HG02763 (cell line): ENCODE results near the gene KCNH1.

Experiments used
- ATAC-seq: cut with Tn5 transposase; IDR thresholded peaks from one replicate; pipeline ENCODE4 v1.9.1; 2021; ENCODE audit warnings: mild to moderate bottlenecking, moderate library complexity; ENCODE audit not compliant: unreplicated experiment

The KCNH1 gene

DNA sequence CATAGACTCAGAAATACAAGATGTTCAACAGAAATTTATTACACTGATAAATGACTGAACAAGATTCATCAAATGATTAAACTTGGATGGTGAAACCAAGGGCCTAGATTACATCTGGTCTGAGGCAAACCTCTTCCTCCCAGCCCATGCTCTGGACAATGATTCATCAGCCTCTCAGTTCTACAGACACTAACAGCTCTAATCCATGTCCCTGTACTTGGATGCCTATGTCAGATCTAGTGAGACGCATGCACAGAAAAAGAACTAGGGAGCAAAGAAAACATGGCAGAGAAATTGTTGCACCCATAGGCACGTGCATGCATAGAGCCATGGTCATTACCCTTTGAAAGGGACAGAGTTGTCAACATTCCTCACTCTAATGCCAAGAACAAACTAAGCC lies 250.1 kb downstream of the KCNH1 start:
- no peak for ATAC-seq

DNA sequence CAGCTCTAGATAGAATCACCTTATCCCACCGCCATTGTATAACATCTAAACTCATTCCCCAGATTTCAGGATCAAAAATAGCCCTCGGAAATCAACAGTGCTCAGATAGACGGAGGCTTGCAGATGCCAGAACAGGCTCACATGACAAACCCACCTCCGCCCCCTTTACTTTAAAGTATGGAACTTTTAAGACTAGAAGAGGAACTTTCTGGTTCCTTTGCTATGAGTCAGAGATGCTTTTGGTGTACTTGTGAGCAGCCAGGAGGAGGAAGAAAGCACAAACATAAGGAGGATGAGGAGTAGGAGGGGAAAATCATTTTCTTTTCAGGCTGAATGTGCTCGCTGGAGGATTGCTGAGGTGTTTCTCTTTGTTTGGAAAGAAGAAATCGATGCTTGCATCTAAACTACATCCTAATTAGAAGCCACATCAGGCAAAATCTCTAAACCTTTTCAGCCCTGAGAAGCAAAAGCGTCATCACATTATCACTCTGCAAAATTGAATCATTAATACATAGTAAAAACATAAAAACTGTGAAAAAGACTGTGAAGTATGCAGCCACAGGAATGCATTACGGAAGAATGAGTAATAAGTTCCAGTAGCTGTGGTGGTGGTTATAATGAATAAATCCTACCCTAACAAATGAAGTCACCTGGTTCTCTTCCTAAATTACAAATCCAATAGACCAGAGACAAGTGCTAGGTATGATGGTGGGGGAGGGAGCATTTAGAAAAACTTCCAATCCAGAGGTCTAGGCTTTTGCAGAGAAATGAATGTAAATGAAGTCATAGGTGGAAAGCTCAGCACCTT lies 251.3 kb downstream of the KCNH1 start:
- ATAC-seq, result no peak

DNA sequence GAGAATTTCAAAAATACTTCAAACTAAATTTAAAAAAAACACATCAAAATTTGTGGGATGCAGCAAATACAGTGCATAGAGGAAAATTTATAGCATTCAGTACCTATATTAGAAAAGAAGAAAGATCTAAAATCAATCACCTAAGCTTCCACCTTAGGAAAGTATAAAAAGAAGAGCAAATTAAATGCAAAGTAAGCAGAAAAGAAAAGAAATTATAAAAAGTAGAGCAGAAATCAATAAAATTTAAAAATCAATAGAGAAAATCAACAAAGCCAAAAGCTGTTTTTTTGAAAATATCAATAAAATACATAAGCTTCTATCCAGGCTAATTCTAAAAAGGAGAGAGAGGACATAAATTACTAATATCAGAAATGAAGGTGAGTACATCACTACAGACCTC lies 255.4 kb downstream of the KCNH1 start:
- no peak for ATAC-seq

DNA sequence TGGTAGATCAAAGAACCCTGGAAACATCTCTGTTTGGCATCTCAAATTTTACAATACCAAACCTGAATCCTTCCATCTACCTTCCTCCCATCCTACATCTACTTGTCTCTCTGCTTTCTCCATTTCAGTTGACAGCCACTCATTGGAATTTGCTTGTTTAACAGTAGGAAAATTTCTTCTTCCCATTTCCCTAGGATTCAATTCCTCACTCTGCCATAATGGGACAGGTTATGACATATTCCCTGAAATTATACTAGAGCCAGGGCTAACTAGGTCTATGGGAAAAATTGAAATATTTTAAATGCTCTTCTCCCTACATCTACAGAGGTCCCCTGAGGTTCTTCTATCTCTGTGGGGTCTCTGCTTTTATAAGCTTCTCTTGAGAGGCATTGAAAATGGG lies 257.7 kb downstream of the KCNH1 start:
- no peak for ATAC-seq

DNA sequence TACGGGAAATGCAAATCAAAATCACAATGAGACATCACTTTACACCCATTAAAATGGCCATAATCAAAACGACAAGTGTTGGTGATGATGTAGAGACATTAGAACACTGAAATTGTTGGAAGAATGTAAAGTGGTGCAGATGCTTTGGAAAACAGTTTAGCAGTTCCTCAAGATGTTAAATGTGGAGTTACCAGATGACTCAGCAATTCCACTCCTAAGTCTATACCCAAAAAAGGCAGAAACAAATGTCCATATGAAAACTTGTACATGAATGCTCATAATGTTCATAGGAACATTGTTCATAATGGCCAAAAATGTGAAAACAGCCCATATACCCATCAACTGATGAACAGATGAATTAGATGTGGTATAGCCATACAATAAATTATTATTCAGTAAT lies 267.4 kb downstream of the KCNH1 start:
- ATAC-seq, result no peak

DNA sequence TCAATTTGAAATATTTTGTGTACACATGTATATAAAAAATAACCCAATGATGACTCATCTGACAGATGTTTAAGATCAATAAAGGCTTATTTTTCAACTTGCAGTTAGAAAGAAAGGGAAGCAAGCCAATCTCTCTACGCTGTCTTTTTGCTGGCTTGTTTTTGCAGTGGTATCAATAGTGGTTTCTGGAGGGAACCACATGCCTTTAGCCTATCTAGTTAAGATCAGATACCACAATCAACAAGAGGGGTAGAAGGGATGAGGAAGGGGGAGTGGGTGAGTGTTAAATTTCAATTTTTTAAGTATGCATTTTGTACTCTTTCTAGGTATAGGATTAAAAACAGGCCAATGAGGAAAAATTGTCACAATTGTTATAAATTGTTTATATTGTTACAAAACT lies 276.2 kb downstream of the KCNH1 start:
- ATAC-seq, result no peak

DNA sequence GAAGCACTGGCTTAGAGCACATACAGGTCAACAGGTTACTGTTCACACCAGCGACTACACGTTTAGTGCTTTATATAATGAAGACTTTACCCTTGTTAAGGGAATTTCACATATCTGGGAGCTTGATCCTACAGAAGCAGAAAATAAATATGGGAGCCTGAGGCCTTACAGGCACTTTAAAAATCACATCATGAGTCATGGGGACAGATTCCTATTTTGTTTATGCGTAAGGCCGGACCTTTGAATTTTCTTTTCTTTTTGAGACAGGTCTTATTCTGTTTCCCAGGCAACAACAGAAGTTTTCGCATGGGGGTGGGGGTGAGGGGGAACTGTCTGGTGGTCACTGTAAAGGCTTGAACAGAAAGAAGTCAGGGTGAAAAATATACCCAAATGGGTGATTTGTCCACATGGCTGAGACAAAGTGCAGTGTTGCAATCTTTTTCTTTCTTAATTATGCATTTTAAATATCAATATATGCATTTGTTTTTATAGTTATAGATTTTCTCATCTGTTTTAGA lies 276.7 kb downstream of the KCNH1 start:
- no peak for ATAC-seq

DNA sequence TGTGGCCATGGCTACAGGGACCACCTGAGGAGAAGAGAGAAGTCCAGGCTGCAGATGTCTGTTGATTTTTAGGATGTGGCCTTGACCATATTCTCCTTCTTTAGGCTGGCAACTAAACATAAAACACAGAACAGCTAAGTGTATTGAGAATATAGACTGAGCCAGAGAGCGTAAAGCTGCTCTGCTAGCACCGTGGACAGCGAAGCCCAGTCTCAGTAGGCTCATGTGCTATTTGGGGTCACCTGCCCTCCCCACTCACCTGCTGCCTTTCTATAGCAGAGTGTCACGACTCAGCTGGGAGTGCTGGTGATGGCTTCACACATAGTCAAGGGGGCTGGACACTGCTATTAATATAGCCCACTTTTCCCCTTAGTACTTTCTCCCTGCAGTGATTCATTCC lies 278.5 kb downstream of the KCNH1 start:
- no peak for ATAC-seq

DNA sequence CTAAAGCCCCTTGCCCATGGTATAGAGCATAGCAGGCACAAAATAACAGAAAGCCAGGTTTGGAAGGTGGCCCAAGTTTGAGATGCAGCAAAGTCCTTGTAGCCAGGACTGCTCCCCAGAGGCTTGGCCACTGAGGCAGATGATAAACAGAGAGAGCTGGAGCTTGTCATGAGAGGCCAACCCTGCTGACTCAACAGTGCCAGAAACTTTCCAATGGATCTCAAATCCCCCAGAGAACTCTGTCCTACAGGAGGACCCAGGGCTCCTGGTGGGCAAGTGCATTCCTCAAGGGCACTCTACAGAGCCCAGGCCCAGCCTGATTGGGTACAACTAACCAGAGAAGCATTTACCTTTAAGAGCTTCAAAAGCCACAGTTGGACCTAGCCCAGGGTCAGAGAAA lies 280.7 kb downstream of the KCNH1 start:
- no peak for ATAC-seq

DNA sequence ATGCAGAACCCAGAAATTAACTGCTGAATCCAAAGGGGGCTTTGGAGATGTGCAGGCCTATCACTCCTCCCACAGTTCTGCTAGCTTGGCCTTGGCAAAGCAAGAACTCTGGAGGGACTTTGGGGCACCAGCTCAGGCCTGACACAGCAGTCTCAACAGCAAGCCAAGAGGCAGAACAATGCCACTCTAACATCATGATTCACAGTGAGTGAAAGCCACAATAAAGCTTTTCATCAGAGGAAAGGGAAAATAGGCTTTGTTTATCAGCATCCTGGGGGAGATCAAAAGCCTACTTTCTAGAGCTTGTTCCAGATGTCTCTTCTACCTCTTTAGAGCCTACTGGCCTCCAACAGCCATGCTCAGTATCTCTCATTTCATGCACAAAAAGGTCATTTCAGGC lies 283.4 kb downstream of the KCNH1 start:
- no peak for ATAC-seq

DNA sequence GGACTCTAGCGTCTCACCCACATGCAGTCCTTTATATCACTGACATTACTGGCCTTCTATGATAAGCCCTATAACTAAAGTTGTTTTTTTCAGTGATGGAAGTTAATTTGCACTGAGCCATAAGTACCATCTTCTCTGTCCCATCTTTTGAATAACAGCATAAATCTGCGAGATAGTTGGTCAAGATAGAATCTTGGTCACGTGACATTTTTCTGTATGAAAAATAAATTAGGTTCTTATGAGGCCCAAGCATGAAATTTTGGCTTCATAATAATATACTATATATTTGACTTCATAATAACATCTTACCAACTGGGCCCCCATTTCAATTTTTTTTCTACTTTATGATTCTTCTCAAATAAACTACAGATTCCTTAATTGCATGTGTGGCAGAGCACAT lies 285.5 kb downstream of the KCNH1 start:
- no peak for ATAC-seq

DNA sequence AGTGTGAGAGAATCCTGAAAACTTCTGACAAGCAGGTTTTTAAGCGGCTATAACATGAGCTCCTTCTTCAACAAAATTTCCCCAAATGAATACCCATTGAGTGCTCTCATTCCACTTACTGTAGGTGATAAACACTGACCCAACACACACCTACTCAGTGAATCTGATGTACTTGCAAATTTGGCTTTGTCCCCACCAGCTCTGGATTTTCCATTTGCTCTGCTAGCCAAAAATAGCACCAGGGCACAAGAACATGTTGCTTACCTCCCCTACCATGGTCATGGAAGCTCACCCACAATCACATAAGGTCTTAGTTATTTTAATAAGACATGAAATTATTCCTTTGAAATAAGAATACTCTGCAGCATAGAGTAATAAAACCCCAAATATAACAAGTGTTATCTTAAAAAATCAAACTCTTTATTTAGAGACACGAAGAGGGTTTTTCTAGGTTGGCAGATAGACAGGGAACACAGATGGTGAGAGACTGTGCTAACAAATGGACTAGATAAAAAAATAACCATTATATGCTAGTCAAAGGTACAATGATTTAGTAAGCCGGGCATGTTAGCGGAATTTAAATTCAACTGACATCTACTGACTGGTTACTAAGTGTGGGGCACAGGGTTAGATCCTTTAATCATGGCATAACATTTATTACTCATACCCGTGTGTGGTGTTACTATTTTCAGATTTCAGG lies 291.9 kb downstream of the KCNH1 start:
- no peak for ATAC-seq

DNA sequence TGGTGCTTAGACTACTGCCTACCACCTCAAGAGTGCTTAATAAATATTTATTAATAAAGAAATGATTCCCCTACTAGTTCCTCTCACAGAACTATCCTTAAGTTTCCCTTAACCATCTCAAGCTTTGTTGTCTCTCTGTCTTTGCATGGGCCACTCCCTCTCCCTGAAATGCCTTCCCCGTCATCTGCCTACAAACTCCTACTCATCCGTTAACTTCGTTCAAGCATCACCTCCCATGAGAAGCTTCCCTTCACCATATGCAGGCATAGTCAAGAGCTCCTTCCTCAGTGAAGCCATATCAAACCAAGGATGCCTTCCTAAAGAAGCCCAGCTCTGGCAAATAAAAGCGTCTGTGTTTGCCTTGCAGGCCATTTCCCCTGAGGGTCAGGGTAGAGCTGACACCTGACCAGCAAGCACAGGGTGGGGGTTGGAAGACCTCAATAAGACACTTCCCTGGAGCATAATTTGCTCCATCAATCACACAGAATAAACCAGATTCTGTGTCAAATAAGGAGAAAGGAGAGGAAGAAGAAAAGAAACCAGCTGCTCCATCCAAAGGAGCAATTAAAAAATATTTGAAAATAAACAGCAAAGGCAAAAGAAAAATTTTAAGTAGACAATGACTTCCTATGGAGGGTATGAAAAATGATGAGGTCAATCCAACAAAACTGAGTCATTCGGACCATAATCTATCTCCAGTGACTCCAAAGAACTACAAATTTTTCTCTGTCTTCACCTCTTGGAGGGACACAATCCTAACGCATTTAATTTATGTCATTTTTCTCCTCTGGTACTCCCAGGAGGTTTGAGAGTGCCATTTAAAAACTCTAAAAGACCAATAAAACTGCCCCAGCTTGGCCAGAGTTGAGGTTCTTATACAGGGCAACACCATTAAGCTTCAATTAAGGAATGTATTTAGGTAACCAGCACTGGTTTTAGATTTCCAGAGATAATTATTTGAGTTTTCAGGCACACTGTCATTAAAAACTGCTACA lies 303.6 kb downstream of the KCNH1 start:
- no peak for ATAC-seq

DNA sequence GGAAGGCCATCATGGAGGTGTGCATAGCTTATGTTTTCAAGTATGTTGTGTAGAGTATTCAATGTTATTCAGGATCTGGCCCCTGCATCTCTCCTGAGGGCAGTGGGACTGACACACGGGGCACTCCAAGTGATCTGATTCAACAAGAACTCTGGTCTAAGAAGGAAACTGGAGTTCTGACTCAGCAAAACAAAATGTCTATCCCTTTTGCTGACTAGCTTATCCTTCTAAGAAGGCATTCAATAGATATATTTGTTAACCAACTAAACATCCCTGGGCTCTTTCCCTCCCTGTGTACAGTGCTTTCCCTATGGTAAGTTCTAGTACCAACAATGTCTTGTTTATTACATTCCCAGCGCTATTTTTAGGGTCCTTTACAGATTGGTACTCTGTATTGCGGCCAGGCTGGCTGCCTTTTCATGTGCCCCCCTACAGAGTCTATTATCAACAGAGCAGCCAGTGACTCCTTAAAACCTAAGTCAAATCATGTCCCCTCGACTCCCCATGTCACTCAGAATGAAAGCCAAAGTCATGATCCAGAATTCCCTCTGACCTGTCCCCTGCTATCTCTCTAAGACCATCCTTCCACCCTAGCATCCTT lies 304.9 kb downstream of the KCNH1 start:
- no peak for ATAC-seq

DNA sequence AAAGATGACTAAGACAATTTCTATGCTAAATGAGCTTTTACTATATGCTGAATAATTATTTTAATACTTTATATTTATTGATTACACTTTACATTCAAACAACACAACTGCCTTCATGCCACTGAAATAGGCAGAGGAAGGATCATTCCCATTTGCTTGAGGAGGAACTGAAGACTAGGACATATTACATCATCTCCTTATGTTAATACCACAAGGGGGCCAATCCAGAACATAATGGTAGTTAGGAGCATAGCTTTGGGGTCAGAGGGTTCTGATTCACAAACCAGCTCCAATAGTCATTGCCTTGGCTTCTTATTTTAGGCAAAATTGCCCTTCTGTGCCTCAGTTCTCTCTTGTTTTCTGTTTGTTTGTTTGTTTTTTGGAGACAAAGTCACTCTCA lies 306.5 kb downstream of the KCNH1 start:
- ATAC-seq, result no peak

DNA sequence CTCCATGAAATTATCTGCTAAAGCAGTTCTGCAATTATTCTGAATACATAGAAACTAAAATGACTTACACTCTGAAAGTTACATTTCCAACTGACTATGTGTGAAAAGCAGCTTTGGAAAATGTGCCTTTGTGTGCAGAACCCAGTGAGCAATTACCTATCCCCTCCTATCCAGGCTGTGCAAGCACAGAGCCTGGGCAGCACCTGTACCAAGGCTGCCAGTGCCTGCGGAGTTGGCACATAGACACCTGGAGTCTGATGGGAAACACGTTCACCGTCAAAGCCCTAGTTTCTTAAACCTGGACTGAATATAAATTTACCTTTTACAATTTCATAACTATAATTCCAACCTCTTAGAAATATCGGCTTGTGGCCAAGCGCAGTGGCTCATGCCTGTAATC lies 307.3 kb downstream of the KCNH1 start:
- no peak for ATAC-seq

DNA sequence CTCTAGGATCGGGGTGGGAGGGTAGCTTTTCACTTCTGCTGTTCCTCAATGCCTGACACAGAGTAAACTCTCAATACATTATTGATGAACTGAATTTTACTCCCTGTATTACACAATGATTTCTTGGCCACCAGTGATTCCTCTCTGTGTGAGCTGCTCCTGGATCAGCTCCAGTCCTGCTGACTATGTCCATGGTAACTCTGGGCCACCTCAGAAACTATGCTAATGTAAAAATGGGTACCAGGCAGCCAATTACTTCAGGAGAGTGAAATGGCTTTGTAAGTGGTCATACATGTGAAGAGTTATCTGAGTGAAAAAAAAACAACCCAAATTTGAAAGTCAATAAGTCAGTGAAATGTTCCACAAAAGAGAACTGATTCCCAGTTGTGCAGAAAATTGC lies 311.0 kb downstream of the KCNH1 start:
- ATAC-seq, result no peak

DNA sequence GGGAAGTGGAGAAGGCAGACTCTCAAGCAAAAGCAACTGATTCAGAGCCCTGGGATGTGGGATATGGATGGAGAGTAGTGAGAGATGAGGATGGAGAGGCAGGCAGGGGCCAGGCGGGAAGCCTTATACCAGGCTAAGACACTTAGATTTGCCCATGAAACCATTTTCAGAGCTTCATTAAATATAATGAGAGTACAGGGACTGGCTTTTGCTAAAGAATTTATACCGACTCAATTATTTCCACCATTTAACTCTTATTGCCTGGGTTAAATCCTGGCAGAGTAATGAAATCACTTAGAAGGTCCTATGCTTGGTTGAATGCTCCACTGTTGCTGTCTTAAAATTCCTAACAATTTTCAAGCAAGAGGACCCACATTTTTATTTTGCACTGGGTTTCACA lies 311.7 kb downstream of the KCNH1 start:
- no peak for ATAC-seq

DNA sequence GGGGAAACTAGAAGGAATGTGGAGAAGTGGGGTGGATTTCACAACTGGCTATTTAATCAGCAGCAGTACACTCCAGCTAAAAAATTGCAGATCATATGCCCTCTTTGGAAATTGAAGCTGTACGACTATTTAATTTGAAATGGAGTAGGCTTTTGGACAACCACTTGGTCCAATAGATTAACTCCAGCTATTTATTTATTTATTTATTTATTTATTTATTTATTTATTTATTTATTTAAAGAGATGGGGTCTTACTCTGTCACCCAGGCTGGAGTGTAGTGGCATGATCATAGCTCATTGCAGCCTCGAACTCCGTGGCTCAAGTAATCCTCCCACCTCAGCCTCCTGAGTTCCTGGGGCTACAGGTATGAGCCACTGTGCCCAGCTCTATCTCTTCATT lies 312.3 kb downstream of the KCNH1 start:
- no peak for ATAC-seq

DNA sequence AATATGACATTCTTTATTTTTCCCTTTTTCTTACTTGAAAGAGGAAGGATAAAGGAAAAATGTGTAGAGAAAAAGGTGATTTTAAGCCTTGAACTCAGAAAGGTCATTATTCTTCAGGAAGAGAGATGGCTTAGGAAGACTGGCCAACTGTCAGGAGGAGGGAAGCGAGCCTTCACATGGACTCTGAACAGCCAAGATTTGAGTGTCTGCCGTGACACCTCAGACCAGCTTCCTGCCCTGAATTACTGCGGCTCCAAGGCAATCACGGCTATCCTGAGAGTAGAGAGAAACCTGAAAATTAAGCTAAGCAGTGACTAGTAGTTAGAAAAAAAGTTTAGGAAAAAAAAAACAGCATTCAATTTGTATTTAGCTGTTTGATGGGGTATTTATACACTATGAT lies 314.7 kb downstream of the KCNH1 start:
- ATAC-seq, result no peak
